OCI-LY1 (cell line): ENCODE data around the gene AZU1.
"Not testable (repeated sequence)": the region's sequence is repeated elsewhere in the genome, so short reads cannot be mapped to it uniquely, and the experiment has no call there.

Experiments used
- H2AFZ ChIP-seq: fragments of 200-600 bp; sonication (generic), shearing (Covaris generic); 2 replicates; pipeline ENCODE4 v1.6.0; 2014; ENCODE audit warnings: antibody characterized with exemption, mild to moderate bottlenecking, low read length
- H3F3A ChIP-seq: fragments of 200-600 bp; sonication (generic), shearing (Covaris generic); 2 replicates; pipeline ENCODE4 v1.6.0; 2014; ENCODE audit warnings: mild to moderate bottlenecking, antibody characterized with exemption, low read length, moderate library complexity; ENCODE audit not compliant: insufficient read depth
- H3K27ac ChIP-seq: fragments of 200-600 bp; sonication (generic); 2 replicates; pipeline ENCODE4 v1.5.1; 2014; ENCODE audit warnings: low read length, mixed run types, mild to moderate bottlenecking, low read depth; ENCODE audit not compliant: poor library complexity, severe bottlenecking
- H3K27me3 ChIP-seq: fragments of 200-600 bp; sonication (generic); 2 replicates; pipeline ENCODE4 v1.6.0; 2014; ENCODE audit warnings: antibody characterized with exemption, mild to moderate bottlenecking, low read length, moderate library complexity; ENCODE audit not compliant: insufficient read depth
- H3K36me3 ChIP-seq: fragments of 200-600 bp; sonication (generic); 2 replicates; pipeline ENCODE4 v1.6.1; 2014; ENCODE audit warnings: mild to moderate bottlenecking, antibody characterized with exemption, low read length, moderate library complexity, mixed read lengths; ENCODE audit not compliant: insufficient read depth
- H3K4me1 ChIP-seq: fragments of 200-600 bp; sonication (generic); 2 replicates; pipeline ENCODE4 v1.5.1; 2014; ENCODE audit warnings: mild to moderate bottlenecking, low read length, moderate library complexity; ENCODE audit not compliant: insufficient read depth, severe bottlenecking
- H3K4me2 ChIP-seq: fragments of 200-600 bp; sonication (generic), shearing (Covaris generic); 2 replicates; pipeline ENCODE4 v1.6.1; 2014; ENCODE audit warnings: low read length
- H3K4me3 ChIP-seq: fragments of 200-600 bp; sonication (generic); 2 replicates; pipeline ENCODE4 v1.5.1; 2014; ENCODE audit warnings: low read length, low read depth, mild to moderate bottlenecking, mixed read lengths; ENCODE audit not compliant: poor library complexity, severe bottlenecking
- H3K79me2 ChIP-seq: fragments of 200-600 bp; shearing (Covaris generic); 2 replicates; pipeline ENCODE4 v1.6.1; 2016; ENCODE audit warnings: mixed run types, low read length, mixed read lengths; ENCODE audit not compliant: insufficient read depth
- H3K9ac ChIP-seq: fragments of 200-600 bp; sonication (generic), shearing (Covaris generic); 2 replicates; pipeline ENCODE4 v1.6.1; 2014; ENCODE audit warnings: mild to moderate bottlenecking, low read length, mixed read lengths
- H3K9me2 ChIP-seq: fragments of 200-600 bp; sonication (generic), shearing (Covaris generic); 2 replicates; pipeline ENCODE4 v1.6.1; 2014; ENCODE audit warnings: low read depth, mild to moderate bottlenecking, low read length, mixed read lengths
- H3K9me3 ChIP-seq: fragments of 200-600 bp; shearing (Covaris generic); 2 replicates; pipeline ENCODE4 v1.6.1; 2014; ENCODE audit warnings: low read length, mixed read lengths
- H4K20me1 ChIP-seq: fragments of 200-600 bp; sonication (generic), shearing (Covaris generic); 2 replicates; pipeline ENCODE4 v1.6.0; 2016; ENCODE audit warnings: mild to moderate bottlenecking, low read length; ENCODE audit not compliant: insufficient read depth
- EZH2 ChIP-seq: fragments of 200-600 bp; sonication (generic), shearing (Covaris generic); IDR thresholded peaks from 2 replicates; pipeline ENCODE4 v1.8.0; 2017; ENCODE audit warnings: borderline replicate concordance, mixed run types, mild to moderate bottlenecking, antibody characterized with exemption, low read length, moderate library complexity, mixed read lengths
- TF ChIP-seq, protein P1 (sequence below): fragments of 200-600 bp; sonication (generic), shearing (Covaris generic); IDR thresholded peaks from 2 replicates; pipeline ENCODE4 v1.5.1; 2017; ENCODE audit warnings: mild to moderate bottlenecking, antibody characterized with exemption, low read length, moderate library complexity, mixed read lengths

The AZU1 gene

DNA sequence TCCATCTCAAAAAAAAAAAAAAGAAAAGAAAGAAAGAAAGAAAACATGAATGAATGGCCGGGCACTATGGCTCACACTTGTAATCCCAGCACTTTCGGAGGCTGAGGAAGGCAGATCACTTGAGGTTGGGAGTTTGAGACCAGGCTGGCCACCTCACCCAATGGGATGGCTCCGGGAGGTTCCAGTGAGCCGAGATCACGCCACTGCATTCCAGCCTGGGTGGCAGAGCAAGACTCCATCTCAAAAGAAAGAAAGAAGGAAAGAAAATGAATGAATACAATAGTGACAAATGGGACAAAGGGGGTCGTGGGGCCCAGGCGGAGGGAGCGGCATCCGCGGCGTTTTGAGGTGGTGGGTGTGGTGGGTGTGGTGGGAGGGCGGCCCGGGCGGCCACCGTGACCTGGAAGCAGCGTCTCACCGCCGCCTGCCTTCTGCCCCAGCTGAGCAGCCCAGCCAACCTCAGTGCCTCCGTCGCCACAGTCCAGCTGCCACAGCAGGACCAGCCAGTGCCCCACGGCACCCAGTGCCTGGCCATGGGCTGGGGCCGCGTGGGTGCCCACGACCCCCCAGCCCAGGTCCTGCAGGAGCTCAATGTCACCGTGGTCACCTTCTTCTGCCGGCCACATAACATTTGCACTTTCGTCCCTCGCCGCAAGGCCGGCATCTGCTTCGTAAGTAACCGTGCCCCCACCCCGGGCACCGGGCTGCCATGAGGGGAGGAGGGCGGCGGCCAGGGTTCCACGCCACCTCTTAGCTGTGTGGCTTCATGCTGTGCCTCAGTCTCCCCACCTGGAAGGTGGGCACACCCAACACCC lies 18.3 kb downstream of the AZU1 start:
- Histone ChIP-seq H3K36me3 (no peaks in the 10 kb centered on the region), H3K4me1 (no peaks in the 10 kb centered on the region), H3K4me2 (no peak overlapping the region), H3K9me2 (no peaks in the 10 kb centered on the region), H3K27ac (no peak overlapping the region), H3K27me3 (peaks cover 4% of the 10 kb centered on the region; the same call in 1 of the 2 replicates), H3K9me3 (no peaks in the 10 kb centered on the region), H2AFZ (no peak overlapping the region), H4K20me1 (no peaks in the 10 kb centered on the region), H3K4me3 (no peak overlapping the region), H3K79me2 (no peaks in the 10 kb centered on the region), H3F3A (no peaks in the 10 kb centered on the region), H3K9ac (no peak overlapping the region)
- no peak for TF ChIP-seq EZH2
- TF ChIP-seq, protein P1, sequence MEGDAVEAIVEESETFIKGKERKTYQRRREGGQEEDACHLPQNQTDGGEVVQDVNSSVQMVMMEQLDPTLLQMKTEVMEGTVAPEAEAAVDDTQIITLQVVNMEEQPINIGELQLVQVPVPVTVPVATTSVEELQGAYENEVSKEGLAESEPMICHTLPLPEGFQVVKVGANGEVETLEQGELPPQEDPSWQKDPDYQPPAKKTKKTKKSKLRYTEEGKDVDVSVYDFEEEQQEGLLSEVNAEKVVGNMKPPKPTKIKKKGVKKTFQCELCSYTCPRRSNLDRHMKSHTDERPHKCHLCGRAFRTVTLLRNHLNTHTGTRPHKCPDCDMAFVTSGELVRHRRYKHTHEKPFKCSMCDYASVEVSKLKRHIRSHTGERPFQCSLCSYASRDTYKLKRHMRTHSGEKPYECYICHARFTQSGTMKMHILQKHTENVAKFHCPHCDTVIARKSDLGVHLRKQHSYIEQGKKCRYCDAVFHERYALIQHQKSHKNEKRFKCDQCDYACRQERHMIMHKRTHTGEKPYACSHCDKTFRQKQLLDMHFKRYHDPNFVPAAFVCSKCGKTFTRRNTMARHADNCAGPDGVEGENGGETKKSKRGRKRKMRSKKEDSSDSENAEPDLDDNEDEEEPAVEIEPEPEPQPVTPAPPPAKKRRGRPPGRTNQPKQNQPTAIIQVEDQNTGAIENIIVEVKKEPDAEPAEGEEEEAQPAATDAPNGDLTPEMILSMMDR: no peak

DNA sequence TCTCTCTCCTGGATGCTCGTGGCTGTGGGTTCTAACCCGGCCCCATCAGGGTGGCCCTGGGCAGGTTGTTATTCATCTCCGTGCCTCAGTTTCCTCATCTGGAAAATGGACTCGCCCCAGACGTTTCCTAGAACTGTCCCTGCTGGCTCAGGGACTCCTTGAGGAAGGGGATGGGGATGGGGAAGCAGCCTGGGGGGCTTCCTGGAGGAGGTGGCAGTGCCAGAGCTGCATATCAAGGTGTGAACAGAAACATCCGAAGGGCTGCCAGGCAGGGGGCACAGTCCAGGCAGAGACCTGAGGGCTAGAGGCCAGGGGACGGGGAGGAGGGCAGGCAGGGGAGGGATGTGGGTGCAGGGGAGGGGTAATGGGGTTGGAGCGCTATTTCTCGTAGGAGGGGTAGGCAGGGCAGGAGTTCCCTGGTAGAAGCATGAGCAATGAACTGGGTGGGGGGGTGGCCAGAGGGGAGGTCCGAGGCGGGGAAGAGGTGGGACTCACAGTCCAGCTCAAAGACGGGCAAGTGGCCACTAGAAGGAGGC lies 20.8 kb downstream of the AZU1 start:
- H3K4me2 ChIP-seq: no peak overlapping the region
- H3K9me3 ChIP-seq: no peaks in the 10 kb centered on the region
- no peaks in the 10 kb centered on the region for H4K20me1 ChIP-seq
- H3F3A ChIP-seq: no peaks in the 10 kb centered on the region
- H3K36me3 ChIP-seq: no peaks in the 10 kb centered on the region
- no peaks in the 10 kb centered on the region for H3K4me1 ChIP-seq
- no peak overlapping the region for H2AFZ ChIP-seq
- H3K27ac ChIP-seq: no peak overlapping the region
- no peak overlapping the region for H3K4me3 ChIP-seq
- TF ChIP-seq, protein P1: no peak
- TF ChIP-seq EZH2: no peak
- H3K79me2 ChIP-seq: no peaks in the 10 kb centered on the region
- H3K9ac ChIP-seq: no peak overlapping the region
- no peaks in the 10 kb centered on the region for H3K9me2 ChIP-seq
- peaks cover 4% of the 10 kb centered on the region; the same call in 1 of the 2 replicates for H3K27me3 ChIP-seq

DNA sequence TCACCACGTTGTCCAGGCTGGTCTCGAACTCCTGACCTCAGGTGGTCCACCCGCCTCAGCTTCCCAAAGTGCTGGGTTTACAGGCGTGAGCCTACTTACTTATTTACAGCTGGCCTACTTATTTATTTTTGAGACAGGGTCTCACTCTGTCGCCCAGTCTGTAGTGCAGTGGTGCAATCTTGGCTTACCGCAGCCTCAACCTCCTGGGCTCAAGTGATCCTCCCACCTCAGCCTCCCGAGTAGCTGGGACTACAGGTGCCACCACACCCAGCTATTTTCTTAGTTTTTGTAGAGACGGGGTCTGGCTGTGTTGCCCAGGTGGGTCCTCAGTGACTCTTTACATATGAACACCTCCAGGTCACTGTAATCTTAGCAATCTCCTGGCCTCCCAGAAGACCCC lies 21.6 kb downstream of the AZU1 start:
- H3K27ac ChIP-seq, H3K4me1 ChIP-seq: not testable (repeated sequence)

More for the DNA sequence above, 21.6 kb downstream of the AZU1 start:
- not testable (repeated sequence) for H3K4me2 ChIP-seq, H3K36me3 ChIP-seq, H3K27me3 ChIP-seq, H2AFZ ChIP-seq, H3F3A ChIP-seq, H4K20me1 ChIP-seq, H3K79me2 ChIP-seq, H3K9me3 ChIP-seq, H3K4me3 ChIP-seq, H3K9me2 ChIP-seq, H3K9ac ChIP-seq
